Ishikawa (cell line): ENCODE data around the gene MAGI2.

Experiments used
- TAF1 ChIP-seq: IDR thresholded peaks from 2 replicates; pipeline ENCODE4 v1.6.1; 2012; ENCODE audit warnings: low read depth, mild to moderate bottlenecking
- TCF12 ChIP-seq: IDR thresholded peaks from 2 replicates; pipeline ENCODE4 v1.6.1; 2012; ENCODE audit warnings: low read depth

DNA sequence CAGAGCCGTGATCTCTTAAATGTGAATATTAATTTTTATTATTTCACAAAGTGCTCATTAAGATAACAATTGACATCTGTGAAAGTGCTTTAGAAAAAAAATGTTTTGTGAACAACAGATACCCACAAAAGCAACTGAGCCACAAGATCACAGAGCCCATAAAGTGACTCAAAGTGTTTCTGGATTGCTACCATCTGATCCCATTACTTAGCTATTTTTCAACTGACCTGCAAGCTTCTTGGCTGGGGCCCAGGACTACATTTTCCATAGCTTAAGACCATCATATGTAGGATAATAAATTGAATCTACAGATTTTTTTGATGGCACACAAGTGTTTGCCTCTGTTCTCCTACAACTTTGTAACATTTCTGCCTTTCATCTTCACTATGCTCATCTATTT lies 980.4 kb downstream of the MAGI2 start:
- TF ChIP-seq TCF12, result no peak
- TF ChIP-seq TAF1, result no peak
